Measurements from ENCODE around the gene FAM114A1. TPM values are rescaled to one million over a fixed set of nuclear protein-coding genes. Genes with fewer than 3 reads are reported as not detected.

FAM114A1 gene
- total RNA-seq, 1 donor from 2014 or later: 11.3 TPM

- Mint-ChIP-seq H3K9me3 (peaks cover 19% of the 10 kb centered on the region), H3K4me3 (no peak overlapping the region), H3K27ac (ENCODE audit: unreplicated experiment) (peak overlapping the region; percentile 84), H3K4me1 (no peaks in the 10 kb centered on the region), H3K27me3 (ENCODE audit: low read depth) (peaks cover 3% of the 10 kb centered on the region), H3K36me3 (ENCODE audit: low read depth) (peaks cover 5% of the 10 kb centered on the region)
- TF ChIP-seq, protein P1, sequence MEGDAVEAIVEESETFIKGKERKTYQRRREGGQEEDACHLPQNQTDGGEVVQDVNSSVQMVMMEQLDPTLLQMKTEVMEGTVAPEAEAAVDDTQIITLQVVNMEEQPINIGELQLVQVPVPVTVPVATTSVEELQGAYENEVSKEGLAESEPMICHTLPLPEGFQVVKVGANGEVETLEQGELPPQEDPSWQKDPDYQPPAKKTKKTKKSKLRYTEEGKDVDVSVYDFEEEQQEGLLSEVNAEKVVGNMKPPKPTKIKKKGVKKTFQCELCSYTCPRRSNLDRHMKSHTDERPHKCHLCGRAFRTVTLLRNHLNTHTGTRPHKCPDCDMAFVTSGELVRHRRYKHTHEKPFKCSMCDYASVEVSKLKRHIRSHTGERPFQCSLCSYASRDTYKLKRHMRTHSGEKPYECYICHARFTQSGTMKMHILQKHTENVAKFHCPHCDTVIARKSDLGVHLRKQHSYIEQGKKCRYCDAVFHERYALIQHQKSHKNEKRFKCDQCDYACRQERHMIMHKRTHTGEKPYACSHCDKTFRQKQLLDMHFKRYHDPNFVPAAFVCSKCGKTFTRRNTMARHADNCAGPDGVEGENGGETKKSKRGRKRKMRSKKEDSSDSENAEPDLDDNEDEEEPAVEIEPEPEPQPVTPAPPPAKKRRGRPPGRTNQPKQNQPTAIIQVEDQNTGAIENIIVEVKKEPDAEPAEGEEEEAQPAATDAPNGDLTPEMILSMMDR (conservative IDR thresholded peaks at IDR 0.05): no peak
- DNase-seq (ENCODE audit: low read depth, low spot score): no peak
These were observed 34.7 kb upstream of the FAM114A1 start for GRCh38 chr4:38832624-38833528.

GRCh38 chr4:38834570-38834969 is 33.0 kb upstream of the FAM114A1 start:
- Mint-ChIP-seq H3K4me3 (no peak overlapping the region), H3K4me1 (no peaks in the 10 kb centered on the region), H3K27me3 (ENCODE audit: low read depth) (peaks cover 3% of the 10 kb centered on the region), H3K27ac (ENCODE audit: unreplicated experiment) (no peak overlapping the region), H3K9me3 (peaks cover 19% of the 10 kb centered on the region), H3K36me3 (ENCODE audit: low read depth) (peaks cover 5% of the 10 kb centered on the region)
- no peak for DNase-seq (ENCODE audit: low read depth, low spot score)
- TF ChIP-seq, protein P1 (conservative IDR thresholded peaks at IDR 0.05): no peak

DNA sequence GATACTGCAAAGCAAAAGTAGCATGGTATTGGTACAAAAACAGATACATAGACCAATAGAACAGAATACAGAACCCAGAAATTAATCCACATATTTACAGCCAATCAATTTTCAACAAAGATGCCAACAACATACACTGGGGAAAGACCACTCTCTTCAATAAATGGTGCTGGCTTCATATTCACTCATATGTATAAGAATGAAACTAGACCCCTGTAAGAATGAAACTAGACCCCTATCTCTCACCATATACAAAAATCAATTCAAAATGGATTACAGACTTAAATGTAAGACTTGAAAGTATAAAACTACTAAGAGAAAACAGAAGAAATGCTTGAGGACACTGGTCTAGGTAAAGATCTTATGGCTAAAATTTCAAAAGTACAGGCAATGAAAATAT is 30.3 kb upstream of the FAM114A1 start:
- Mint-ChIP-seq H3K27ac (ENCODE audit: unreplicated experiment) (no peak overlapping the region), H3K36me3 (ENCODE audit: low read depth) (peaks cover 5% of the 10 kb centered on the region), H3K4me3 (no peak overlapping the region), H3K4me1 (no peaks in the 10 kb centered on the region), H3K27me3 (ENCODE audit: low read depth) (peaks cover 3% of the 10 kb centered on the region), H3K9me3 (peaks cover 12% of the 10 kb centered on the region)
- TF ChIP-seq, protein P1 (conservative IDR thresholded peaks at IDR 0.05): no peak
- no peak for DNase-seq (ENCODE audit: low read depth, low spot score)

DNA sequence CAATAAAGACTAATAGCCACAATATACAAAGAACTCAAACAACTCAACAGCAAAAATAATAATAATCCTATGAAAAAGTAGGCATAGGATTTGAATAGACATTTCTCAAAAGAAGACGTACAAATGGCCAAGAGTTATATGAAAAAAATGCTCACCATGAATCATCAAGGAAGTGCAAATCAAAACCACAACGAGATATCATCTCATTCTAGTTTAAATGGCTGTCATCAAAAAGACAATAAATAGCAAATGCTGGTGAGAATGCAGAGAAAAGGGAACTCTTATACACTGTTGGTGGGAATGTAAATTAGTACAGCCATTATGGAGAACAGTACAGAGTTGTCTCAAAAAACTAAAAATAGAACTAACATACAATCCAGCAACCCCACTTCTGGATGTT is 29.8 kb upstream of the FAM114A1 start:
- no peak overlapping the region for H3K27ac Mint-ChIP-seq (ENCODE audit: unreplicated experiment)
- TF ChIP-seq, protein P1 (conservative IDR thresholded peaks at IDR 0.05): no peak
- H3K4me3 Mint-ChIP-seq: no peak overlapping the region
- H3K9me3 Mint-ChIP-seq: peaks cover 12% of the 10 kb centered on the region
- H3K4me1 Mint-ChIP-seq: peaks cover 1% of the 10 kb centered on the region
- DNase-seq (ENCODE audit: low read depth, low spot score): no peak
- H3K27me3 Mint-ChIP-seq (ENCODE audit: low read depth): peaks cover 3% of the 10 kb centered on the region
- H3K36me3 Mint-ChIP-seq (ENCODE audit: low read depth): peaks cover 5% of the 10 kb centered on the region

DNA sequence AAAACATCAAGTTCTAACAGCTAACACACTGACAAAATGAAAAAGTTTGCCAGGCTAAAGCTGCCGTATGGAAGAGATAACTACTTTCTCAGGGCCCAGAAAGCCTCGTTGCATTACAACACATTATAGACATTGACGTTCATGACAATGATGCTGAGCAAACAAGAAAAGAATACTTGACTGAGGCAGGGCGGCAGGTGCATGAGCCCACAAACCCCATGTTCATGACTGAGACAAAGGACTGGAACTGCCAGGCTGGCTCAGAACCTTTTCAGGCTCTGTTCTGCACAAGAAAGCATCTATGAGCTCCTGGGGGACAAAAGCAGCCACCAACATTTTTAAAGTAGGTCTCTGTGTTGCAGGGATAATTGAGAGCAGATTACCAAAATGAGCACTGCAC is 24.6 kb upstream of the FAM114A1 start:
- TF ChIP-seq, protein P1 (conservative IDR thresholded peaks at IDR 0.05): no peak
- Mint-ChIP-seq H3K36me3 (ENCODE audit: low read depth) (no peaks in the 10 kb centered on the region), H3K4me1 (peaks cover 7% of the 10 kb centered on the region), H3K9me3 (peaks cover 2% of the 10 kb centered on the region), H3K27ac (ENCODE audit: unreplicated experiment) (no peak overlapping the region), H3K4me3 (no peak overlapping the region), H3K27me3 (ENCODE audit: low read depth) (no peaks in the 10 kb centered on the region)
- no peak for DNase-seq (ENCODE audit: low read depth, low spot score)
